Endothelial cell of umbilical vein (primary cell): ENCODE data around the gene SLC22A23. TPM values are rescaled to one million over a fixed set of nuclear protein-coding genes. Genes with fewer than 3 reads are reported as not detected.

Experiments used
- BruUV-seq: library from RNA; stranded (reverse); fragments of 400-500 nt; replicated peaks from 2 replicates; lab custom pipeline; 2021; lab: Mats Ljungman, UMichigan
- CTCF ChIA-PET: fragments of 300-600, 350-600 bp; sonication (Branson Sonifier 250); formaldehyde crosslinking; loops from one replicate; lab custom pipeline; 2021; ENCODE audit warnings: antibody characterized with exemption, inconsistent platforms; lab: Charles Lee
- POLR2A ChIA-PET: fragments of 300-600, 350-600 bp; sonication (Branson Sonifier 250); formaldehyde crosslinking; loops from one replicate; lab custom pipeline; 2021; ENCODE audit warnings: antibody characterized with exemption, inconsistent platforms; lab: Charles Lee
- DNase-seq: peaks from one replicate; pipeline ENCODE4 v3.0.0-alpha.2; 2011; ENCODE audit warnings: low read depth, low spot score
- FAIRE-seq: peaks from 2 replicates; lab custom pipeline; 2011; peaks lifted over from hg19 to GRCh38; lab: Jason Lieb, UNC
- H2AFZ ChIP-seq: 2 replicates; pipeline ENCODE4 v1.6.0; 2012; ENCODE audit warnings: low read depth, low read length, control low read depth, inconsistent platforms
- H3K27ac ChIP-seq: 2 replicates; pipeline ENCODE4 v1.5.1; 2011; ENCODE audit warnings: low read depth, mild to moderate bottlenecking, control low read depth, low read length, moderate library complexity; ENCODE audit not compliant: insufficient read depth
- H3K27me3 ChIP-seq, 2 experiments: 2 replicates each; pipeline versions ENCODE4 v1.6.0 to v1.6.1; 2011; ENCODE audit warnings: low read length in 2 of 2, mixed read lengths in 1 of 2; ENCODE audit not compliant: control insufficient read depth in 2 of 2, insufficient read depth in 2 of 2
- H3K36me3 ChIP-seq, 2 experiments: 2 replicates in 1 of 2; 3 replicates in 1 of 2; pipeline ENCODE4 v1.5.1; 2011; ENCODE audit warnings: low read length in 2 of 2, mild to moderate bottlenecking in 1 of 2, moderate library complexity in 1 of 2; ENCODE audit not compliant: control insufficient read depth in 2 of 2, insufficient read depth in 2 of 2; ENCODE audit errors: extremely low read depth in 1 of 2
- H3K4me1 ChIP-seq: 3 replicates; pipeline ENCODE4 v1.5.1; 2011; ENCODE audit warnings: mild to moderate bottlenecking, low read length; ENCODE audit not compliant: control insufficient read depth, insufficient read depth; ENCODE audit errors: extremely low read depth
- H3K4me2 ChIP-seq: 2 replicates; pipeline ENCODE4 v1.6.1; 2011; ENCODE audit warnings: low read length, control low read depth, mixed read lengths; ENCODE audit not compliant: insufficient read depth
- H3K4me3 ChIP-seq, 3 experiments: fragments of 200-600 bp in 1 of 3; sonication (generic), shearing (Covaris generic) in 1 of 3; replicated peaks in 1 of 3; 2 replicates each; pipeline ENCODE4 v1.5.1; 2011 to 2016; ENCODE audit warnings: control low read depth in 3 of 3, low read length in 3 of 3, mild to moderate bottlenecking in 2 of 3, inconsistent platforms in 1 of 3, low read depth in 1 of 3, moderate library complexity in 1 of 3; ENCODE audit not compliant: insufficient read depth in 1 of 3
- H3K79me2 ChIP-seq: 2 replicates; pipeline ENCODE4 v1.6.0; 2012; ENCODE audit warnings: low read length, inconsistent platforms; ENCODE audit not compliant: control insufficient read depth, insufficient read depth
- H3K9ac ChIP-seq: replicated peaks from 2 replicates; pipeline ENCODE3; 2011; ENCODE audit warnings: low read length, control low read depth; ENCODE audit not compliant: insufficient read depth; ENCODE audit errors: extremely low read depth
- H3K9me1 ChIP-seq: replicated peaks from 3 replicates; pipeline ENCODE4 v1.6.0; 2011; ENCODE audit warnings: mild to moderate bottlenecking, low read length; ENCODE audit not compliant: control insufficient read depth, insufficient read depth; ENCODE audit errors: extremely low read depth
- H3K9me3 ChIP-seq: replicated peaks from 2 replicates; pipeline ENCODE4 v1.5.1; 2012; ENCODE audit warnings: low read length, inconsistent platforms; ENCODE audit not compliant: control insufficient read depth, insufficient read depth
- H4K20me1 ChIP-seq: replicated peaks from 2 replicates; pipeline ENCODE3; 2011; ENCODE audit warnings: mild to moderate bottlenecking, low read length; ENCODE audit not compliant: control insufficient read depth, insufficient read depth; ENCODE audit errors: extremely low read depth
- EZH2 ChIP-seq: IDR thresholded peaks from 2 replicates; pipeline ENCODE4 v1.6.1; 2012; ENCODE audit warnings: borderline replicate concordance, low read depth, mild to moderate bottlenecking, moderate library complexity, low read length, inconsistent platforms; ENCODE audit not compliant: severe bottlenecking
- GATA2 ChIP-seq: IDR thresholded peaks from 2 replicates; pipeline ENCODE4 v1.7.0; 2011; ENCODE audit warnings: low read depth, mild to moderate bottlenecking, moderate library complexity, mixed read lengths, low read length; ENCODE audit not compliant: insufficient read length, insufficient read depth
- JUN ChIP-seq: IDR thresholded peaks from 2 replicates; pipeline ENCODE4 v1.6.1; 2011; ENCODE audit warnings: borderline replicate concordance, low read depth; ENCODE audit not compliant: insufficient read length, insufficient read depth
- MYC ChIP-seq: IDR thresholded peaks from one replicate; pipeline ENCODE4 v1.6.1; 2011; ENCODE audit warnings: mild to moderate bottlenecking, low read depth, low read length
- POLR2A ChIP-seq: IDR thresholded peaks from 2 replicates; pipeline ENCODE4 v1.6.1; 2012; ENCODE audit warnings: low read depth, mild to moderate bottlenecking, control low read depth, low read length
- POLR2AphosphoS5 ChIP-seq: IDR thresholded peaks from 2 replicates; pipeline ENCODE4 v1.6.1; 2012; ENCODE audit warnings: low read depth, mild to moderate bottlenecking, control low read depth, low read length, moderate library complexity; ENCODE audit not compliant: insufficient read depth
- dilution Hi-C: fragments of 300-500 bp; cut with MboI; formaldehyde crosslinking; loops from one replicate; pipeline ENCODE4 v1.15.0; 2019; ENCODE audit warnings: low sequenced_read_pairs; ENCODE audit not compliant: extremely low pct_ligation_motif_present
- intact Hi-C: fragments of 100-400 bp; cut with micrococcal nuclease; formaldehyde crosslinking; loops from one replicate; pipeline ENCODE4 v1.10.0; 2022
- polyA plus RNA-seq, 4 experiments: library from polyadenylated mRNA; depleted of rRNA in 3 of 4; stranded (reverse) in 3 of 4; unstranded in 1 of 4; fragments of >200 nt; gene quantifications; 2 replicates each; pipeline versions ENCODE4 v1.2.1 to v1.2.3, GENCODE V29; 2011 to 2012; ENCODE audit warnings: missing spikeins in 1 of 4
- total RNA-seq: library from RNA; stranded (reverse); gene quantifications from 2 replicates; pipeline ENCODE4 v1.2.3, GENCODE V29; 2021
- TF ChIP-seq, protein P1 (sequence below): IDR thresholded peaks from 2 replicates; pipeline ENCODE4 v1.6.1; 2011; ENCODE audit not compliant: insufficient read depth, insufficient read length

SLC22A23 gene
- total and polyA plus RNA-seq, 2 donors (not counting 3 experiments of a cell fraction or from before 2014, with no cell fraction given), result 4.2 to 14.3 TPM

DNA sequence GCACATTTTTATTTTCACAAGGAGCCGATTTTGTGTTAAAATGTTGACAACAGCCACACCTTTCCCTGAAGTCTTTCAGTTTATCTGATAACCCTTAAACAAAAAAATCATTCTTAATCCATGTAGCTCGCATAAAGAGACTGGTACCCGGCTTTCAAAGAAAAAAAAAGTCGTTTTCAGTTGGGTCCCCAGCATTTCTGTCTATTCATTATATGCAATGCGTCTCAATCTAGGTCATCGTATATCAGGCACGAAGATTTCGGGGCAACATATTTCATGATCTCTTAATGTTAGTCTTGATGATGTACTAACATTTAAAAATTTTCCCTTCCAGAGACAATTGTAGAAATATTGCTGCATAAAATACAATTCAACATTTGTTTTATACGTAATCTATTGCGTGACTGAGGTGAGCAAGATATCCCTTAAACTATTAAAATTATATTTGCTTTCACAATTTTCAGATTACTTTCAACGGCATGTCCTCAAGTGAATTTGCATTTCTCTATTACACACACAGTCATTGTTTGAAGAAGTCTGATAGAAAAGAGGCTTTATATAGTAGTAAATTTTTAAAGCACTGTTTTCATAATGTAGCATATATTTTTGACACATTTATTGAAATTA lies 226.5 kb downstream of the SLC22A23 start:
- ChIA-PET CTCF (interaction anchor here (1.0 to 2.5 kb wide), 8 partner anchors 9 to 105 kb away, joined by 3 to 13 read pairs (median 7); partner anchors contain the start of gene TUBB2A), POLR2A (no interaction called here)
- H3K9me1 ChIP-seq, result no peaks in the 10 kb centered on the region
- peaks cover 23% of the 10 kb centered on the region for H3K4me1 ChIP-seq
- TF ChIP-seq, protein P1, sequence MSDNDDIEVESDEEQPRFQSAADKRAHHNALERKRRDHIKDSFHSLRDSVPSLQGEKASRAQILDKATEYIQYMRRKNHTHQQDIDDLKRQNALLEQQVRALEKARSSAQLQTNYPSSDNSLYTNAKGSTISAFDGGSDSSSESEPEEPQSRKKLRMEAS, result no peak
- TF ChIP-seq GATA2 (no peak), POLR2A (no peak), POLR2AphosphoS5 (no peak), MYC (no peak), JUN (no peak)
- peaks cover 70 to 87% of the 10 kb centered on the region in 2 experiments for H3K27me3 ChIP-seq
- dilution Hi-C loops (no loop called here), intact Hi-C loops (loop anchor here (2.0 kb wide), 1 partner anchor 74 kb away; the partner anchor contains the start of gene TUBB2A)
- no peaks in the 10 kb centered on the region for H4K20me1 ChIP-seq
- no peak overlapping the region for H3K4me3 ChIP-seq
- H3K36me3 ChIP-seq, result no peaks in the 10 kb centered on the region
- DNase-seq (no peak), FAIRE-seq (no peak)
- H3K27ac ChIP-seq, result no peak overlapping the region
- H3K9ac ChIP-seq, result no peak overlapping the region
- BruUV-seq, result no TSS peak
- no peak overlapping the region for H2AFZ ChIP-seq
- H3K4me2 ChIP-seq, result no peak overlapping the region
- H3K79me2 ChIP-seq, result no peaks in the 10 kb centered on the region
- H3K9me3 ChIP-seq, result no peaks in the 10 kb centered on the region

GRCh38 chr6:3229566-3230178 lies 227.2 kb downstream of the SLC22A23 start:
- intact Hi-C loops, result loop anchor here (2.0 to 5.0 kb wide), 2 partner anchors 73 to 442 kb away; partner anchors contain the start of gene TUBB2A
- POLR2A ChIA-PET, result no interaction called here

More at GRCh38 chr6:3229566-3230178, 227.2 kb downstream of the SLC22A23 start:
- peaks cover 23% of the 10 kb centered on the region for H3K4me1 ChIP-seq
- H3K9ac ChIP-seq, result no peak overlapping the region
- dilution Hi-C loops, result no loop called here
- no peak for DNase-seq
- no peak overlapping the region for H2AFZ ChIP-seq
- H3K4me2 ChIP-seq, result no peak overlapping the region
- no peak overlapping the region for H3K27ac ChIP-seq
- no peak overlapping the region for H3K4me3 ChIP-seq
- TF ChIP-seq EZH2 (peak; percentile 100), POLR2AphosphoS5 (no peak)
- TF ChIP-seq, protein P1, result no peak
- no peaks in the 10 kb centered on the region for H3K9me1 ChIP-seq
- no peak for FAIRE-seq
- BruUV-seq, result no TSS peak
- no peaks in the 10 kb centered on the region for H4K20me1 ChIP-seq
- H3K9me3 ChIP-seq, result no peaks in the 10 kb centered on the region
- peaks cover 70 to 87% of the 10 kb centered on the region in 2 experiments for H3K27me3 ChIP-seq
- H3K79me2 ChIP-seq, result no peaks in the 10 kb centered on the region
- CTCF ChIA-PET, result interaction anchor here (1.0 to 2.5 kb wide), 5 partner anchors 10 to 72 kb away, joined by 3 to 12 read pairs (median 4); partner anchors contain the start of gene TUBB2A
- H3K36me3 ChIP-seq, result no peaks in the 10 kb centered on the region
